ENCODE data around the gene SPATA31A5.
"Not testable (repeated sequence)": the region's sequence is repeated elsewhere in the genome, so short reads cannot be mapped to it uniquely, and the experiment has no call there.

The SPATA31A5 gene

GRCh38 chr9:60914107-60914506, at the start of gene SPATA31A5:
SPATA31A5 (plus strand) TSS chr9:60914407; CDS start chr9:60914436, 29 bp downstream.
- H3K9ac ChIP-seq, H3K27ac ChIP-seq, H3K9me3 ChIP-seq, H3K4me3 ChIP-seq, H3K27me3 ChIP-seq, H3K4me1 ChIP-seq, H3K36me3 ChIP-seq, H3K4me2 ChIP-seq, H4K20me1 ChIP-seq: not testable (repeated sequence)

GRCh38 chr9:60962990-60963350, 48.8 kb downstream of the SPATA31A5 start:
- not testable (repeated sequence) for H3K4me2 ChIP-seq, H3K9ac ChIP-seq, H3K27ac ChIP-seq, H3K4me1 ChIP-seq, H4K20me1 ChIP-seq, H3K9me3 ChIP-seq, H3K4me3 ChIP-seq, H3K27me3 ChIP-seq, H3K36me3 ChIP-seq

GRCh38 chr9:60966382-60966781, 52.2 kb downstream of the SPATA31A5 start:
- H3K4me2 ChIP-seq, H3K4me3 ChIP-seq, H3K27ac ChIP-seq, H3K27me3 ChIP-seq, H3K9me3 ChIP-seq, H4K20me1 ChIP-seq, H3K4me1 ChIP-seq, H3K36me3 ChIP-seq, H3K9ac ChIP-seq: not testable (repeated sequence)
